GM21737 (cell line): ENCODE data around the gene SECISBP2L.
A peak's percentile ranks its signal among the peaks of the same experiment; 100 is the strongest.

Source experiments
- ATAC-seq: cut with Tn5 transposase; IDR thresholded peaks from one replicate; pipeline ENCODE4 v1.9.1; 2021; ENCODE audit warnings: mild to moderate bottlenecking, moderate library complexity; ENCODE audit not compliant: unreplicated experiment

Gene SECISBP2L

DNA sequence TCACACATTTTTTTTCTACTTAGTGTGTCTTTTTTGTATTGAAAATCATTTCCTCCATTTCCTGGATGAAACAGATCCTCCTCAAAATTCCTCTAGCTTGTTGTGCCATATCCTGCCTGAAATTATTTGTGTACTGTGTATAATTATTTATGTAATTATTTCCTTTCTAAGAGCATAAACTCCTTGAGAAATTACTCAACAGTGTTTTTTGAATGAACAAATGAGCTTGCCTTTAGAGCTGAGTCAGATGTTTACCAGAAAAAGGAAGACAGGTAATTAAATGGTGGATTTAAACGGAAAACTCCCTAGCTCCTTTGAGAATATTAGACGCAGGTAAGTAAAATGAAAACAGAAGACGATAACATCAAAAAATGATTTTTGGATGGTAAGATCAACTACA lies 13.2 kb upstream of the SECISBP2L start:
- no peak for ATAC-seq

DNA sequence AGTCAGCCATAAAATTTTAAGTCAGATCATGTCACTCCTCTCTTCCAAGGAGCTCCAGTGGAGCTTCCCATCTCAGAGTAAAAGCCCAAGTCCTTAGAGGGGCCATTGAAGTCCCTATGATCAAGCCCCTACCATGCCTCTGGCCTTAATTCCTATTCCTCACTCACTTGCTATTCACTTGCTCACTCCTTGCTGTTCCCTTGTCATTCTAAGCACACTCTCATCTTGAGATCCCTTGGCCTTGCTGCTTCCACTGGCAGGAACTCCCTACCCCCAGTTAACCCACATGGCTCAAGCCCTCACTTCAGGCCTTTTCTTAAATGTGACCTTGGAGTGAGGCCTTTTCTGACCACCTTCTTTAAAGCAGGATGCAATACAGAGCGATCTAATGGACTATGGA lies 12.3 kb upstream of the SECISBP2L start:
- ATAC-seq, result no peak

DNA sequence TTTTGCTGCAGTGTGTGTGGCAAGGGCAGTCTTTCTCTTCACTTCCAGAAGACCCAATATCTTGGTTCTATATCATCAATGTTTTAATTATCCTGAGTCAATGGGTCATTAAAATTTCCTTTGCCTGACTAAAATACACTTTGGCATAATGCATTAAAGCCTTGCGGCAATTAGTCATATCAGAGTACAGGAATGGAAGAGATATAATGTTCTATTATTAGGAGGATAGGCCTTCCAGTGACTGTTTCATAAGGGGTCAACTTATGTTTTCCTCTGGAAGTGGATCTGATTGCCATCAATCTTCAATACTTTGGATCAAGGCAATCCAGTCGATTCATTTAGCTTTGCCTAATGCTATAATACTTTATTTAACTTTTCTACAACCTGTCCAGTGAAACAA lies 9.4 kb upstream of the SECISBP2L start:
- ATAC-seq, result no peak

DNA sequence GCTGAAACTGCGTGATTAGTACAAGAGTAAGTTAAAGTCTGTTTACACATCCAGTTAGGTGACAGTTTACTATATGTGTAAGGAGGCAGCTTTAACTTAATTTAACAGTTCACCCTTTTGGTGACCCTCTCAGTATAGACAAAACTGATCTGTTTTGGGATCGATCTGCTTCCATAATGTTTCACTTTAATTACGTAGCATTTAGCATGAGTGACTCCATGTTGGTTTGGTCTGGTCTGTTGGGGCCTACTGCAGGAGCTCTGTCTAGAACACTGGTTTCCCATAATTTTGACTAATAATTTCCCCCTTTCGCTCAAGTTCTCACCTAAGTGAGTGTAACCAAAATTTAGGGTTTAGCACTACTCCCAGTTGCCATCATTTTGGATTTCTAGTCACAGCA lies 6.4 kb upstream of the SECISBP2L start:
- ATAC-seq, result no peak

DNA sequence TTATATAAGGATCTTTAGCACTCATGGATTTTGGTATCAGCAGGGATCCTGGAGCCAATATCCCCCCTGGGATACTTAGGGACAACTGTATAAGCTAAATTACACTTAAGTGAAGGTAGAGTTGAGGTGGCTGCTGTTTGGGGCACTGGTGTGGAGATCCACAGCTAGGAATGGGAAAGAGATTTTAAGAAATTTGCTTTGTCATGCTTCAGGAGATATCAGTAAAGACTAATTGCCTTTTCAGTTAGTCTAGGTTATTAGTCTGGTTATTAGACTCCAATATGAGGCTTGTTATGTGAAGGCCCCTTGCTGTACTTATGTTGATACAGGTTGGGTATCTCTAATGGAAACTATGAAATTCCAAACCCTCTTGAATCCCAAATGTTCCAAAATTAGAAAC lies 1.2 kb upstream of the SECISBP2L start:
- ATAC-seq, result no peak

DNA sequence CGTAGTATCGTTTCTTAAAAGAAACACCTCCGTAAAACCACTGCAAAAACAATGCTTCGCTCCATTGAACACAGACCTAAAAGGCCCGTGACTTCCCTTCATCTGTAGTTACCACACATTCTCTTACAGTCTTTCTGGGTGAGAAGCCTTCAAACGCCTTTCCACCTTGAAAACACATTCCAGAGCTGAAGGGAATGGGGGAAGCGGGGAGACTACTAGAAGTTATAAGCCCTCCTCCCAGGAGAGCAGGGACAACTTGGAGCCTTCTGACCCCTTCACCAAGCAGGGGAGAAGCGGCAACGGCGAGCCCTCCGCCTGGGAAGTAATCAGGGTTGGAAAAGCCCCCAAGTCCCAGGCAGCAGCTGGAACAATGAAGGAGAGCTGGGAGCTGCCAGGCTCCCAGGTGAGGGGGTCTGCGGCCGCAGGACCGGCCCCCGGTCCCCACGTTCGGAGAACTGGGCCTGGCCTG lies 461 bp downstream of the SECISBP2L start:
- peak; percentile 41 for ATAC-seq

GRCh38 chr15:49044766-49045606 lies 1.3 kb downstream of the SECISBP2L start:
- ATAC-seq, result no peak

DNA sequence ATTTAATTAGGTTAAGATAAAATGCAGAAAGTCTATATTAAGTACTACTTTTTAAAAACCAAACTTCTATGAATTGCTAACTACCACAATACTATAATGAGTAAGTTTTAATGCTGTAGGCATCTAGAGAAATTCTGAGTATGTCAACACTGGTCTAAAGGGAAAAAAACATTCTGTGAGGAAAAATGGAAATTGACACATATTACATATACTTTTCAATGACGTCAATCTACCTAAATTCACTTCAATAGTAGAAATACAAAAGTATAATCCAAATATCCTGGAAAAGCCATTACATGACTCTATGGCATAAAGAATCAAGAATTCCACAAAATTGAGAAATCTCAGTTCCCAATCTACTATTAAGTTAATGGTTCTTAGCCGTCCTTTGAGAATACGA lies 2.2 kb downstream of the SECISBP2L start:
- ATAC-seq, result no peak

DNA sequence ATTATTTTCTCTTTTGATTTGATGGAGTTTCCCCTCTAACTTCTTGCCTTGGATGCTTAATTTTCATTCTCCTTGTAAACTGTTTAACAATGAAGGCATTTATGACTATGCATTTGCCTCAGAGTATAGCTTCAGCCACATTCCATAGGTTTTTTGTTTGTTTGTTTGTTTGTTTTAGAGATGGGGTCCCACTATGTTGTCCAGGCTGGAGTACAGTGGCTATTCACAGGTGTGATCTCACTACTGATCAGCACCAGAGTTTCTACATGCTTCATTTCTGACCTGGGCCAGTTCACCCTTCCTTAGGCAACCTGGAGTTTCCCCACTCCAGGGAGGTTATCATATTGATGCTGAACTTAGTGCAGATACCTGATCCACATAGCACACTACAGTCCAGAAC lies 4.1 kb downstream of the SECISBP2L start:
- ATAC-seq, result no peak

DNA sequence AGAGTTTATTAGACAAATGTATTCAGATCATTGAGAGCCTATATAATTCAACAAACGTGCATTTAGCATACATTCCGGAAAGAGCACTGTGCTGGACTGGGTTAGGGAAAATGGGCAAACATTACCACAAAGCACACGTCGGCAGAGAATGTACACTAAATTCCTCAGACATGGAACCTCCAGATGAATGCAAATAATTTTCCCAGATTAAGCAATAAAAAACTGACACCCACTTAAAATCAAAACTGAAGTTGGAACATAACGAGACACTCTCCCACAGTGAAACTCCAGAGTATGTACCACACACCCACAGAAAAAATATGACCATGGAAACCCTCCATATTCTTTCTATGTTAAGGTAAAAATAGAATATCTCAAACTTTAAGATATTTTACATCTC lies 4.8 kb downstream of the SECISBP2L start:
- ATAC-seq, result no peak

DNA sequence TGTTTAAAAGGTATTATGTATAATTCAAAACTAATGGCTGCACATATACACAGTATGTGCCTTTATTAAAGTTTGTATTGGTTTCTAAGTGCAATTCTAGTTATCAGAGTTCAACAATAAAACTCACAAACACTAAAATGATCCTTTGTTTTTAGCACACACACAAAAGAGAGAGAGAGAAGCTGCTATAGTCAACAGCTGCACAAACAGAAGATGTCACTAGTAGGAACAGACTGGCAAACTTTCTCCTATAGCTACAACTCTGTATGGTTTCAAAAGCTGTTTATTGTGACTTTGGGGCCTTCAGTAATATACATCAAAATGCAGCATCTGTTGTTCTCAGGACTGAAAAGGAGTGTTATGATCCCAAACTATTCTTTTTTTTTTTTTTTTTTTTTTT lies 6.1 kb downstream of the SECISBP2L start:
- no peak for ATAC-seq

- no peak for ATAC-seq
Measured at GRCh38 chr15:49038382-49038781, 7.9 kb downstream of the SECISBP2L start.

DNA sequence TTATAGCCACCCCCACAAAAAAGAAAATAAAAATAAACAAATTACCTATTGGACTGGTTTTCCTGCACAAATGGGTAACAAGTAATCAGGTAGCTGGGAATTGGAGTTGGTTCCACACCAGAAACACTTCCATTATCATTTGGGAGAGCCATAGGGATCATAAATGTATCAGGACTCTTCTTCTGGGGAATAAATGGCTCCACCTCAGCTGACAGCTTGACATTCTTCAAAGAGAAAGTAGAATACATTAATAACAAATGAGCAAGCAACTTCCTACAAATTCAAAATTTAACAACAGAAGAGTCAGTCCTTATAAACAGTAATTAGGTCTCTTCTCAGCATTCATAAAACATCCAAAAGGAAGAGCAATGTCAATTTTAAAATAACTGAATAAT lies 8.7 kb downstream of the SECISBP2L start:
- ATAC-seq, result no peak

- no peak for ATAC-seq
Measured at GRCh38 chr15:49036650-49037545, 9.3 kb downstream of the SECISBP2L start.

GRCh38 chr15:49035825-49036224 lies 10.4 kb downstream of the SECISBP2L start:
- no peak for ATAC-seq

- ATAC-seq, result no peak
Measured at GRCh38 chr15:49032601-49033145, 13.6 kb downstream of the SECISBP2L start.

GRCh38 chr15:49031804-49032203 lies 14.4 kb downstream of the SECISBP2L start:
- no peak for ATAC-seq

- no peak for ATAC-seq
Measured at GRCh38 chr15:49026700-49027099, 19.5 kb downstream of the SECISBP2L start.

- peak; percentile 60 for ATAC-seq
Measured at GRCh38 chr15:49024840-49025239, 21.4 kb downstream of the SECISBP2L start.

DNA sequence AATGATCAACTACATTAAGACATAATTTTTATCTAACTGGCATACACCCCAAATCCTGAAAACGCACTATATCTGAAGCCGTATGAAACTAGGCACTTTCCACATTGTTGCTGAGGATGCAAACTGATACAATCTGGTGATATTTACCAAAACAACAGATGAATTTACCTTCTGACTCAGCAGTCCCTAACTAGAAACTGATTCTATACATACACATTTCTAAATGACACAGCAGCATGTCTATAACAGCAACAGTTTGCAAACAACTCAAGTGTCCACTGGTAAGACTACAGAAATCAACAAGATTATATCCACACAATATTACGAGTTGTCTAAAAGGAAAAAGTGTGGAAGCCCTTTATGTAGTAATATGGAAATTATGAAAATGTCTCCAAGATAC lies 22.9 kb downstream of the SECISBP2L start:
- no peak for ATAC-seq

DNA sequence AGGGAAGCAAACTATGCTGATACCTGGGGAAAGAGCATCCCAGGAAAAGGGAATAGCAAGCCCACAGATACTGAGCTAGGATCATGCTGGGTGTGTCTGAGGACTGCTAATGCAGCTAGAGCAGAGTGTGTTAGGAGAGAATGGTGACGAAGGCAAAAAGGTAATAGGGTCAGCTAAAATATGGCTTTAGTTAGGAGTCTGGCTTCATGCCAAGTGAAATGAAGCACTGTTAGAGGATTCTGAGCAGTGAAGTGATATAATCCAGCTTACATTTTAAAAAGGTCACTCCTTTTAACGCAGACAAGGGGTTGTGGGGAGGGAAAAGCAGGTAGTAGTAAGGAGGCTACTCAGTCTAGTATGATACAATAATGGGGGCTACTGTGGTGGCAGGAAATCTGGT lies 30.4 kb downstream of the SECISBP2L start:
- ATAC-seq, result no peak

- no peak for ATAC-seq
Measured at GRCh38 chr15:48999314-48999713, 46.9 kb downstream of the SECISBP2L start.
